H9 (cell line): Measurements from ENCODE around the gene DNTT. TPM values are rescaled to one million over a fixed set of nuclear protein-coding genes. Genes with fewer than 3 reads are reported as not detected.

ENCODE experiments used
- DNase-seq: peaks from one replicate; pipeline ENCODE4 v3.0.0-alpha.2; 2017
- H2AFZ ChIP-seq: one replicate; pipeline ENCODE4 v1.6.1; 2013; ENCODE audit warnings: mild to moderate bottlenecking, low read length, control low read depth, moderate library complexity
- H2AK5ac ChIP-seq: 2 replicates; pipeline ENCODE4 v1.6.1; 2013; ENCODE audit warnings: low read length, control low read depth, mixed read lengths; ENCODE audit not compliant: insufficient read length
- H2BK120ac ChIP-seq: one replicate; pipeline ENCODE4 v1.6.1; 2013; ENCODE audit warnings: low read depth, mild to moderate bottlenecking, low read length, control low read depth, inconsistent platforms; ENCODE audit not compliant: poor library complexity, severe bottlenecking
- H2BK12ac ChIP-seq: 2 replicates; pipeline ENCODE4 v1.6.1; 2013; ENCODE audit warnings: low read length, control low read depth, mixed read lengths, low read depth; ENCODE audit not compliant: insufficient read length
- H2BK15ac ChIP-seq: 2 replicates; pipeline ENCODE4 v1.6.1; 2013; ENCODE audit warnings: low read depth, low read length, control low read depth
- H2BK20ac ChIP-seq: one replicate; pipeline ENCODE4 v1.6.1; 2013; ENCODE audit warnings: low read depth, mild to moderate bottlenecking, low read length, control low read depth, inconsistent platforms; ENCODE audit not compliant: poor library complexity, severe bottlenecking
- H2BK5ac ChIP-seq: 2 replicates; pipeline ENCODE4 v1.6.1; 2013; ENCODE audit warnings: low read length, control low read depth, mixed read lengths; ENCODE audit not compliant: insufficient read length
- H3K14ac ChIP-seq: 2 replicates; pipeline ENCODE4 v1.6.1; 2013; ENCODE audit warnings: low read length, control low read depth; ENCODE audit not compliant: insufficient read depth
- H3K18ac ChIP-seq: 2 replicates; pipeline ENCODE4 v1.6.1; 2013; ENCODE audit warnings: low read depth, mild to moderate bottlenecking, mixed read lengths, low read length, control low read depth; ENCODE audit not compliant: insufficient read length
- H3K23ac ChIP-seq: 2 replicates; pipeline ENCODE4 v1.6.1; 2013; ENCODE audit warnings: low read length, control low read depth, mixed read lengths, low read depth; ENCODE audit not compliant: insufficient read length
- H3K23me2 ChIP-seq: 2 replicates; pipeline ENCODE4 v1.6.1; 2013; ENCODE audit warnings: low read depth, mild to moderate bottlenecking, mixed read lengths, low read length, control low read depth; ENCODE audit not compliant: insufficient read length, poor library complexity, severe bottlenecking
- H3K27ac ChIP-seq: 2 replicates; pipeline ENCODE4 v1.5.1; 2013; ENCODE audit warnings: low read length, control low read depth, mixed read lengths, low read depth; ENCODE audit not compliant: insufficient read length
- H3K27me3 ChIP-seq: 2 replicates; pipeline ENCODE4 v1.6.1; 2013; ENCODE audit warnings: low read length, control low read depth, inconsistent platforms; ENCODE audit not compliant: insufficient read depth
- H3K4ac ChIP-seq: 2 replicates; pipeline ENCODE4 v1.6.1; 2013; ENCODE audit warnings: low read depth, mild to moderate bottlenecking, control low read depth, inconsistent platforms, low read length, moderate library complexity
- H3K4me1 ChIP-seq: 2 replicates; pipeline ENCODE4 v1.6.1; 2013; ENCODE audit warnings: low read length, control low read depth, inconsistent platforms; ENCODE audit not compliant: insufficient read depth
- H3K4me2 ChIP-seq: 2 replicates; pipeline ENCODE4 v1.6.1; 2013; ENCODE audit warnings: low read length, control low read depth, mixed read lengths; ENCODE audit not compliant: insufficient read length, insufficient read depth
- H3K56ac ChIP-seq: 2 replicates; pipeline ENCODE4 v1.6.1; 2013; ENCODE audit warnings: low read depth, mild to moderate bottlenecking, mixed read lengths, low read length, control low read depth; ENCODE audit not compliant: insufficient read length
- H3K79me1 ChIP-seq: 2 replicates; pipeline ENCODE4 v1.6.1; 2013; ENCODE audit warnings: low read depth, mild to moderate bottlenecking, moderate library complexity, low read length, control low read depth, inconsistent platforms; ENCODE audit not compliant: insufficient read depth, poor library complexity, severe bottlenecking
- H3K79me2 ChIP-seq: 2 replicates; pipeline ENCODE4 v1.6.1; 2013; ENCODE audit warnings: low read length, control low read depth, inconsistent platforms; ENCODE audit not compliant: insufficient read depth
- H3K9ac ChIP-seq: 2 replicates; pipeline ENCODE4 v1.6.1; 2013; ENCODE audit warnings: low read length, control low read depth, mixed read lengths; ENCODE audit not compliant: insufficient read length; ENCODE audit errors: extremely low read depth
- H3K9me3 ChIP-seq: one replicate; pipeline ENCODE4 v1.6.1; 2013; ENCODE audit warnings: low read depth, low read length, inconsistent platforms; ENCODE audit not compliant: control insufficient read depth
- H3T11ph ChIP-seq: one replicate; pipeline ENCODE4 v1.6.1; 2013; ENCODE audit warnings: mild to moderate bottlenecking, low read length, control low read depth, inconsistent platforms
- H4K20me1 ChIP-seq: one replicate; pipeline ENCODE4 v1.6.1; 2013; ENCODE audit not compliant: control insufficient read depth, insufficient read length, insufficient read depth
- H4K5ac ChIP-seq: 2 replicates; pipeline ENCODE4 v1.6.1; 2013; ENCODE audit warnings: low read depth, mild to moderate bottlenecking, mixed read lengths, low read length, control low read depth; ENCODE audit not compliant: insufficient read length
- H4K8ac ChIP-seq: replicated peaks from 2 replicates; pipeline ENCODE4 v1.6.1; 2013; ENCODE audit warnings: low read length, control low read depth, mixed read lengths, low read depth; ENCODE audit not compliant: insufficient read length
- H4K91ac ChIP-seq: 2 replicates; pipeline ENCODE4 v1.6.1; 2013; ENCODE audit warnings: low read depth, mild to moderate bottlenecking, moderate library complexity, mixed read lengths, low read length, control low read depth; ENCODE audit not compliant: insufficient read length
- H3K27ac Mint-ChIP-seq, 3 experiments: 2 replicates in 2 of 3; 3 replicates in 1 of 3; pipeline ENCODE4 v1.8.0; 2020 to 2021; ENCODE audit warnings: mixed read lengths in 3 of 3, mild to moderate bottlenecking in 1 of 3, moderate library complexity in 1 of 3
- H3K27me3 Mint-ChIP-seq: 2 replicates; pipeline ENCODE4 v1.8.0; 2021; ENCODE audit warnings: low read depth, mild to moderate bottlenecking, moderate library complexity, mixed read lengths
- H3K36me3 Mint-ChIP-seq, 3 experiments: 2 replicates in 2 of 3; 3 replicates in 1 of 3; pipeline ENCODE4 v1.8.0; 2020 to 2021; ENCODE audit warnings: low read depth in 3 of 3, mixed read lengths in 3 of 3; ENCODE audit not compliant: insufficient read depth in 1 of 3
- H3K4me1 Mint-ChIP-seq, 2 experiments: 2 replicates each; pipeline ENCODE4 v1.8.0; 2020; ENCODE audit warnings: mixed read lengths in 2 of 2
- H3K4me3 Mint-ChIP-seq, 2 experiments: 2 replicates in 1 of 2; 3 replicates in 1 of 2; pipeline ENCODE4 v1.8.0; 2020 to 2021; ENCODE audit warnings: mild to moderate bottlenecking in 2 of 2, mixed read lengths in 2 of 2, moderate library complexity in 1 of 2
- H3K9me3 Mint-ChIP-seq, 2 experiments: 2 replicates in 1 of 2; 3 replicates in 1 of 2; pipeline ENCODE4 v1.8.0; 2020; ENCODE audit warnings: mild to moderate bottlenecking in 2 of 2, mixed read lengths in 2 of 2, moderate library complexity in 1 of 2
- WGBS: extraction: QIAGEN DNeasy Blood & Tissue Kit; methylation state at CpG from one replicate; pipeline ENCODE4 v1.1.7; 2013; ENCODE audit warnings: missing lambda C conversion rate, low lambda C conversion rate, mixed read lengths; ENCODE audit not compliant: insufficient read length; ENCODE audit errors: extremely low coverage; 5-methylcytosine and 5-hydroxymethylcytosine counted together
- total RNA-seq: library from RNA; stranded (reverse); gene quantifications from 2 replicates; pipeline ENCODE4 v1.2.1, GENCODE V29; 2021
- TF ChIP-seq, protein P1 (sequence below): fragments of 200-600 bp; sonication (generic); conservative IDR thresholded peaks from 3 replicates; pipeline ENCODE4 v1.8.0; 2021; ENCODE audit warnings: antibody characterized with exemption, mild to moderate bottlenecking

Gene DNTT
- total RNA-seq, 1 experiment from 2014 or later = not detected

DNA sequence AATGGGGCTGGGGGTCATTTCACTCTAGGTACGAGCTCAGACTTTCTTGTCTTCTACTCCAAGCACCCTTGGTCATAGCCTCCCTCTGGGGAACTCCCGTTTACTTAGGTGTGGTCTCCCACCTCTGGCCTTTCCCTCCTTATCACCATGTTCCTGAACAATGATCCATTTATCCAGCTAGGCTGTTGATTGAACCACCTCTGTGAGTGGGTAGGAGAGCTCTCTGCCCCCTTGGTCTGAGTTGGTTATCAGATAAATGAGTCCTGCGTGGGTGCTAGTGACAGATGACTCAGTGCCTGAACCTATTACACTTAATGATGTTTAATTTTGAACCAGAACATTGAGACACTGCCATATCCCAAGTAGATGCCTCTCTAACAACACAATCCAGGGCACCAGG lies 42.3 kb upstream of the DNTT start:
- Histone ChIP-seq H3K23ac (no peak overlapping the region), H3K27ac (no peak overlapping the region), H3K4me2 (no peak overlapping the region), H2BK15ac (no peak overlapping the region), H3K23me2 (no peaks in the 10 kb centered on the region), H2BK120ac (no peak overlapping the region), H3K18ac (no peak overlapping the region), H2BK12ac (no peak overlapping the region), H2AK5ac (no peak overlapping the region), H4K5ac (no peak overlapping the region), H3K4ac (no peak overlapping the region), H2BK5ac (no peak overlapping the region), H3K14ac (no peak overlapping the region), H3K56ac (no peak overlapping the region), H2AFZ (no peak overlapping the region), H3K79me2 (no peaks in the 10 kb centered on the region), H3K79me1 (no peaks in the 10 kb centered on the region), H3K27me3 (no peaks in the 10 kb centered on the region), H3K4me1 (no peaks in the 10 kb centered on the region; the same call in 1 of the 2 replicates), H4K20me1 (no peaks in the 10 kb centered on the region), H3K9ac (no peak overlapping the region), H4K91ac (no peak overlapping the region), H2BK20ac (no peak overlapping the region), H3T11ph (no peak overlapping the region), H4K8ac (no peak overlapping the region), H3K9me3 (no peaks in the 10 kb centered on the region)
- WGBS = no CpG with 5 or more reads among the region's 3 CpGs
- Mint-ChIP-seq H3K36me3 (no peaks in the 10 kb centered on the region), H3K27me3 (no peaks in the 10 kb centered on the region; the same call in 1 of the 2 replicates), H3K4me1 (peaks cover 8 to 9% of the 10 kb centered on the region in 2 experiments), H3K9me3 (no peaks in the 10 kb centered on the region; a peak in 1 of 5 replicates), H3K4me3 (no peak overlapping the region; a peak in 1 of 5 replicates), H3K27ac (no peak overlapping the region)
- DNase-seq = no peak
- TF ChIP-seq, protein P1, sequence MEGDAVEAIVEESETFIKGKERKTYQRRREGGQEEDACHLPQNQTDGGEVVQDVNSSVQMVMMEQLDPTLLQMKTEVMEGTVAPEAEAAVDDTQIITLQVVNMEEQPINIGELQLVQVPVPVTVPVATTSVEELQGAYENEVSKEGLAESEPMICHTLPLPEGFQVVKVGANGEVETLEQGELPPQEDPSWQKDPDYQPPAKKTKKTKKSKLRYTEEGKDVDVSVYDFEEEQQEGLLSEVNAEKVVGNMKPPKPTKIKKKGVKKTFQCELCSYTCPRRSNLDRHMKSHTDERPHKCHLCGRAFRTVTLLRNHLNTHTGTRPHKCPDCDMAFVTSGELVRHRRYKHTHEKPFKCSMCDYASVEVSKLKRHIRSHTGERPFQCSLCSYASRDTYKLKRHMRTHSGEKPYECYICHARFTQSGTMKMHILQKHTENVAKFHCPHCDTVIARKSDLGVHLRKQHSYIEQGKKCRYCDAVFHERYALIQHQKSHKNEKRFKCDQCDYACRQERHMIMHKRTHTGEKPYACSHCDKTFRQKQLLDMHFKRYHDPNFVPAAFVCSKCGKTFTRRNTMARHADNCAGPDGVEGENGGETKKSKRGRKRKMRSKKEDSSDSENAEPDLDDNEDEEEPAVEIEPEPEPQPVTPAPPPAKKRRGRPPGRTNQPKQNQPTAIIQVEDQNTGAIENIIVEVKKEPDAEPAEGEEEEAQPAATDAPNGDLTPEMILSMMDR = no peak
